ENCODE measurements around the gene SCARB2.

SCARB2 gene

GRCh38 chr4:76127754-76128153 lies 85.9 kb downstream of the SCARB2 start:
- Histone ChIP-seq H4K8ac (ENCODE audit: low read depth, low read length) (no peak overlapping the region), H3K79me2 (ENCODE audit: control insufficient read depth, insufficient read depth, low read length) (no peaks in the 10 kb centered on the region), H2BK15ac (replicated peaks; ENCODE audit: low read depth) (no peak overlapping the region), H2AK5ac (ENCODE audit: low read length) (no peak overlapping the region), H3K79me1 (ENCODE audit: low read length) (peaks cover 3% of the 10 kb centered on the region), H3K4ac (ENCODE audit: low read depth, low read length) (no peak overlapping the region), H3K18ac (ENCODE audit: low read length) (no peak overlapping the region), H3K4me1 (ENCODE audit: control insufficient read depth, low read depth, low read length) (no peaks in the 10 kb centered on the region), H4K5ac (ENCODE audit: low read length) (no peak overlapping the region), H3K4me2 (ENCODE audit: low read length) (no peak overlapping the region), H3K27ac (ENCODE audit: low read depth, low read length) (no peak overlapping the region), H2BK5ac (ENCODE audit: low read length) (no peak overlapping the region), H3K27me3 (ENCODE audit: insufficient read depth, low read length, poor library complexity) (no peaks in the 10 kb centered on the region), H3K4me3 (ENCODE audit: low read length) (no peak overlapping the region), H3K36me3 (ENCODE audit: control insufficient read depth, insufficient read depth, low read length) (no peaks in the 10 kb centered on the region), H3K23ac (ENCODE audit: low read length) (no peak overlapping the region), H2BK120ac (ENCODE audit: low read depth, low read length) (no peak overlapping the region), H3K9ac (ENCODE audit: low read length) (no peak overlapping the region), H3K56ac (ENCODE audit: low read length) (no peak overlapping the region)
- no peak for DNase-seq
- no CpG with 5 or more reads among the region's 3 CpGs for WGBS (ENCODE audit: extremely low coverage, insufficient coverage, low lambda C conversion rate)

DNA sequence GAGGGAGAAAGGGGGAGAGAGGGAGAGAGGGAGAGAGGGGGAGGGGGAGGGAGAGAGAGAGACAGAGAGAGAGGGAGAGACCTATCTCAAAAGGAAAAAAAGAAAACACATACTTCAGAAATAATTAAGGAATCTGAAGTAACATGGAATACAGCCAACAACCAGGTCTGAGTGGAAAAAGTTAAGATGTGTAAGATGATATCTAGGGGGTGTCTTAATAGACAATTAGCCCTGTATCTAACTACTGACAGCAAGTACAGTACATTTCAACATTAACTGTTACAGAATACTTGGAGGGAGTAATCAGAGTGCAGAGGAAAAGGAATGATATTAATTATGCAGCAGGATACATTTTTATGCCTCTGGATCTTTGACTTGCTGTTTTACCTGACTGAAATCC lies 87.8 kb downstream of the SCARB2 start:
- H3K27me3 ChIP-seq (ENCODE audit: insufficient read depth, low read length, poor library complexity), result no peaks in the 10 kb centered on the region
- no peak overlapping the region for H4K8ac ChIP-seq (ENCODE audit: low read depth, low read length)
- H3K79me2 ChIP-seq (ENCODE audit: control insufficient read depth, insufficient read depth, low read length), result no peaks in the 10 kb centered on the region
- H3K4me3 ChIP-seq (ENCODE audit: low read length), result no peak overlapping the region
- H3K36me3 ChIP-seq (ENCODE audit: control insufficient read depth, insufficient read depth, low read length), result no peaks in the 10 kb centered on the region
- H3K18ac ChIP-seq (ENCODE audit: low read length), result no peak overlapping the region
- H3K4me1 ChIP-seq (ENCODE audit: control insufficient read depth, low read depth, low read length), result no peaks in the 10 kb centered on the region
- no peak overlapping the region for H2AK5ac ChIP-seq (ENCODE audit: low read length)
- no peak overlapping the region for H3K4ac ChIP-seq (ENCODE audit: low read depth, low read length)
- H2BK5ac ChIP-seq (ENCODE audit: low read length), result no peak overlapping the region
- peaks cover 1% of the 10 kb centered on the region for H3K79me1 ChIP-seq (ENCODE audit: low read length)
- H2BK15ac ChIP-seq (replicated peaks; ENCODE audit: low read depth), result no peak overlapping the region
- H2BK120ac ChIP-seq (ENCODE audit: low read depth, low read length), result no peak overlapping the region
- H3K4me2 ChIP-seq (ENCODE audit: low read length), result no peak overlapping the region
- no peak overlapping the region for H3K27ac ChIP-seq (ENCODE audit: low read depth, low read length)
- no peak for DNase-seq
- H3K23ac ChIP-seq (ENCODE audit: low read length), result no peak overlapping the region
- no peak overlapping the region for H3K56ac ChIP-seq (ENCODE audit: low read length)
- H3K9ac ChIP-seq (ENCODE audit: low read length), result no peak overlapping the region
- H4K5ac ChIP-seq (ENCODE audit: low read length), result no peak overlapping the region

- Histone ChIP-seq H3K36me3 (ENCODE audit: control insufficient read depth, insufficient read depth, low read length) (no peaks in the 10 kb centered on the region), H4K5ac (ENCODE audit: low read length) (no peak overlapping the region), H2AK5ac (ENCODE audit: low read length) (no peak overlapping the region), H3K9ac (ENCODE audit: low read length) (no peak overlapping the region), H3K4me1 (ENCODE audit: control insufficient read depth, low read depth, low read length) (no peaks in the 10 kb centered on the region), H2BK120ac (ENCODE audit: low read depth, low read length) (no peak overlapping the region), H3K4me2 (ENCODE audit: low read length) (no peak overlapping the region), H2BK15ac (replicated peaks; ENCODE audit: low read depth) (no peak overlapping the region), H3K56ac (ENCODE audit: low read length) (no peak overlapping the region), H3K4me3 (ENCODE audit: low read length) (no peak overlapping the region), H4K8ac (ENCODE audit: low read depth, low read length) (no peak overlapping the region), H3K27ac (ENCODE audit: low read depth, low read length) (no peak overlapping the region), H3K4ac (ENCODE audit: low read depth, low read length) (no peak overlapping the region), H3K79me1 (ENCODE audit: low read length) (no peaks in the 10 kb centered on the region), H2BK5ac (ENCODE audit: low read length) (no peak overlapping the region), H3K27me3 (ENCODE audit: insufficient read depth, low read length, poor library complexity) (no peaks in the 10 kb centered on the region), H3K18ac (ENCODE audit: low read length) (no peak overlapping the region), H3K79me2 (ENCODE audit: control insufficient read depth, insufficient read depth, low read length) (no peaks in the 10 kb centered on the region), H3K23ac (ENCODE audit: low read length) (no peak overlapping the region)
- no peak for DNase-seq
- no CpG with 5 or more reads among the region's 4 CpGs for WGBS (ENCODE audit: extremely low coverage, insufficient coverage, low lambda C conversion rate)
These were observed 93.4 kb downstream of the SCARB2 start for GRCh38 chr4:76120199-76120598.

- no peaks in the 10 kb centered on the region for H3K79me1 ChIP-seq (ENCODE audit: low read length)
- no peak overlapping the region for H3K56ac ChIP-seq (ENCODE audit: low read length)
- H3K36me3 ChIP-seq (ENCODE audit: control insufficient read depth, insufficient read depth, low read length), result no peaks in the 10 kb centered on the region
- WGBS (ENCODE audit: extremely low coverage, insufficient coverage, low lambda C conversion rate), result 100% methylated on average over 1 of the region's 5 CpGs
- no peak for DNase-seq
- no peak overlapping the region for H2AK5ac ChIP-seq (ENCODE audit: low read length)
- H4K5ac ChIP-seq (ENCODE audit: low read length), result no peak overlapping the region
- no peak overlapping the region for H4K8ac ChIP-seq (ENCODE audit: low read depth, low read length)
- no peak overlapping the region for H3K4me3 ChIP-seq (ENCODE audit: low read length)
- no peak overlapping the region for H3K4ac ChIP-seq (ENCODE audit: low read depth, low read length)
- no peak overlapping the region for H2BK5ac ChIP-seq (ENCODE audit: low read length)
- no peak overlapping the region for H3K23ac ChIP-seq (ENCODE audit: low read length)
- no peak overlapping the region for H3K18ac ChIP-seq (ENCODE audit: low read length)
- H3K27me3 ChIP-seq (ENCODE audit: insufficient read depth, low read length, poor library complexity), result no peaks in the 10 kb centered on the region
- H3K27ac ChIP-seq (ENCODE audit: low read depth, low read length), result no peak overlapping the region
- no peaks in the 10 kb centered on the region for H3K4me1 ChIP-seq (ENCODE audit: control insufficient read depth, low read depth, low read length)
- no peak overlapping the region for H3K4me2 ChIP-seq (ENCODE audit: low read length)
- no peak overlapping the region for H2BK120ac ChIP-seq (ENCODE audit: low read depth, low read length)
- no peak overlapping the region for H3K9ac ChIP-seq (ENCODE audit: low read length)
- no peaks in the 10 kb centered on the region for H3K79me2 ChIP-seq (ENCODE audit: control insufficient read depth, insufficient read depth, low read length)
- no peak overlapping the region for H2BK15ac ChIP-seq (replicated peaks; ENCODE audit: low read depth)
These were observed 96.1 kb downstream of the SCARB2 start for GRCh38 chr4:76117536-76117935.

DNA sequence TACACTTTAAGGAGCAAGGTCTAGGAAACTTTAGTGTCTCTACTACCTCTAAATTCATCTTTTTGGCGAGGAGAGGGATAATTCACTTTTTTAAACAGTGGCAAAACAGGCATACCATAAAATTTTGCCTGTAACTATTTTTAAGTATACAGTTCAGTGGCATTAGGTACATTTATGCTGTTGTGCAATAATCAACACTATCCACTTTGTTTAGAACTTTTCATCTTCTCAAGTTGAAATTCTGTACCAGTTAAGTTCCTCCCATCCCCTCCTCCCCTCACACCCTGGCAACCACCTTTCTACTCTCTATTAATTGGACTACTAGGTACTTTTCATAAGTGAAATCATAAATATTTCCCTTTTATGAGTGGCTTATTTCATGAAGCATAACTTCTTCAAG lies 96.8 kb downstream of the SCARB2 start:
- Histone ChIP-seq H3K36me3 (ENCODE audit: control insufficient read depth, insufficient read depth, low read length) (no peaks in the 10 kb centered on the region), H3K18ac (ENCODE audit: low read length) (no peak overlapping the region), H3K4ac (ENCODE audit: low read depth, low read length) (no peak overlapping the region), H4K8ac (ENCODE audit: low read depth, low read length) (no peak overlapping the region), H4K5ac (ENCODE audit: low read length) (no peak overlapping the region), H3K23ac (ENCODE audit: low read length) (no peak overlapping the region), H2BK120ac (ENCODE audit: low read depth, low read length) (no peak overlapping the region), H3K4me1 (ENCODE audit: control insufficient read depth, low read depth, low read length) (no peaks in the 10 kb centered on the region), H2AK5ac (ENCODE audit: low read length) (no peak overlapping the region), H2BK15ac (replicated peaks; ENCODE audit: low read depth) (no peak overlapping the region), H3K79me1 (ENCODE audit: low read length) (no peaks in the 10 kb centered on the region), H3K9ac (ENCODE audit: low read length) (no peak overlapping the region), H3K27me3 (ENCODE audit: insufficient read depth, low read length, poor library complexity) (no peaks in the 10 kb centered on the region), H3K79me2 (ENCODE audit: control insufficient read depth, insufficient read depth, low read length) (no peaks in the 10 kb centered on the region), H3K4me2 (ENCODE audit: low read length) (no peak overlapping the region), H2BK5ac (ENCODE audit: low read length) (no peak overlapping the region), H3K27ac (ENCODE audit: low read depth, low read length) (no peak overlapping the region), H3K4me3 (ENCODE audit: low read length) (no peak overlapping the region), H3K56ac (ENCODE audit: low read length) (no peak overlapping the region)
- WGBS (ENCODE audit: extremely low coverage, insufficient coverage, low lambda C conversion rate), result no CpG with 5 or more reads among the region's 1 CpG
- DNase-seq, result no peak
